GM19372 (cell line): ENCODE data around the gene ZBTB9.
"Not testable (repeated sequence)": the region's sequence is repeated elsewhere in the genome, so short reads cannot be mapped to it uniquely, and the experiment has no call there.

Source experiments
- ATAC-seq: cut with Tn5 transposase; IDR thresholded peaks from one replicate; pipeline ENCODE4 v1.9.1; 2021; ENCODE audit warnings: mild to moderate bottlenecking, low read depth, moderate library complexity; ENCODE audit not compliant: unreplicated experiment

ZBTB9 gene

GRCh38 chr6:33455051-33455450 lies 675 bp downstream of the ZBTB9 start:
- ATAC-seq = no peak

- no peak for ATAC-seq
Observed at GRCh38 chr6:33456156-33456555, 1.8 kb downstream of the ZBTB9 start.

GRCh38 chr6:33458676-33459075 lies 4.3 kb downstream of the ZBTB9 start:
- ATAC-seq = no peak

- ATAC-seq = no peak
Observed at GRCh38 chr6:33459226-33459625, 4.8 kb downstream of the ZBTB9 start.

- no peak for ATAC-seq
Observed at GRCh38 chr6:33466075-33466735, 11.8 kb downstream of the ZBTB9 start.

- no peak for ATAC-seq
Observed at GRCh38 chr6:33467091-33467490, 12.7 kb downstream of the ZBTB9 start.

- no peak for ATAC-seq
Observed at GRCh38 chr6:33469661-33470060, 15.3 kb downstream of the ZBTB9 start.

GRCh38 chr6:33477864-33478263 lies 23.5 kb downstream of the ZBTB9 start:
- ATAC-seq = no peak

GRCh38 chr6:33481192-33481591 lies 26.8 kb downstream of the ZBTB9 start:
- ATAC-seq = no peak

- not testable (repeated sequence) for ATAC-seq
Observed at GRCh38 chr6:33482620-33483019, 28.2 kb downstream of the ZBTB9 start.

- no peak for ATAC-seq
Observed at GRCh38 chr6:33483678-33484077, 29.3 kb downstream of the ZBTB9 start.

GRCh38 chr6:33484673-33485262 lies 30.4 kb downstream of the ZBTB9 start:
- ATAC-seq = not testable (repeated sequence)

GRCh38 chr6:33485680-33486079 lies 31.3 kb downstream of the ZBTB9 start:
- ATAC-seq = not testable (repeated sequence)

GRCh38 chr6:33488339-33488738 lies 34.0 kb downstream of the ZBTB9 start:
- ATAC-seq = no peak

GRCh38 chr6:33490198-33490597 lies 35.8 kb downstream of the ZBTB9 start:
- ATAC-seq = no peak

GRCh38 chr6:33490621-33491020 lies 36.2 kb downstream of the ZBTB9 start:
- ATAC-seq = no peak

GRCh38 chr6:33492093-33492492 lies 37.7 kb downstream of the ZBTB9 start:
- no peak for ATAC-seq

- no peak for ATAC-seq
Observed at GRCh38 chr6:33497157-33497556, 42.8 kb downstream of the ZBTB9 start.

- no peak for ATAC-seq
Observed at GRCh38 chr6:33502486-33502885, 48.1 kb downstream of the ZBTB9 start.

GRCh38 chr6:33504486-33504885 lies 50.1 kb downstream of the ZBTB9 start:
- no peak for ATAC-seq

GRCh38 chr6:33505548-33506370 lies 51.4 kb downstream of the ZBTB9 start:
- no peak for ATAC-seq
